Suprapubic skin (tissue), 4 donors: ENCODE data around the gene PGBD5.

Experiments
- EP300 ChIP-seq: sonication (generic); formaldehyde crosslinking; IDR thresholded peaks from one replicate; pipeline ENCODE4 v1.6.1; 2017; ENCODE audit warnings: antibody characterized with exemption
- POLR2A ChIP-seq, 2 donors: fragments of 450-650 bp; IDR thresholded peaks; one replicate each; pipeline ENCODE4 v1.6.1; 2017; ENCODE audit warnings: antibody characterized with exemption in 2 of 2, mild to moderate bottlenecking in 2 of 2, moderate library complexity in 2 of 2
- POLR2AphosphoS5 ChIP-seq, 3 donors: sonication (generic); formaldehyde crosslinking; IDR thresholded peaks; one replicate each; pipeline ENCODE4 v1.6.1; 2017; ENCODE audit warnings: antibody characterized with exemption in 3 of 3
- TF ChIP-seq, protein P1 (sequence below), 2 donors: fragments of 200-600 bp in 1 of 2; fragments of 450-650 bp in 1 of 2; sonication (generic) in 1 of 2; IDR thresholded peaks; one replicate each; pipeline ENCODE4 v1.5.1; 2016 to 2019; ENCODE audit warnings: antibody characterized with exemption in 2 of 2, mild to moderate bottlenecking in 1 of 2, moderate library complexity in 1 of 2

- TF ChIP-seq, protein P1, sequence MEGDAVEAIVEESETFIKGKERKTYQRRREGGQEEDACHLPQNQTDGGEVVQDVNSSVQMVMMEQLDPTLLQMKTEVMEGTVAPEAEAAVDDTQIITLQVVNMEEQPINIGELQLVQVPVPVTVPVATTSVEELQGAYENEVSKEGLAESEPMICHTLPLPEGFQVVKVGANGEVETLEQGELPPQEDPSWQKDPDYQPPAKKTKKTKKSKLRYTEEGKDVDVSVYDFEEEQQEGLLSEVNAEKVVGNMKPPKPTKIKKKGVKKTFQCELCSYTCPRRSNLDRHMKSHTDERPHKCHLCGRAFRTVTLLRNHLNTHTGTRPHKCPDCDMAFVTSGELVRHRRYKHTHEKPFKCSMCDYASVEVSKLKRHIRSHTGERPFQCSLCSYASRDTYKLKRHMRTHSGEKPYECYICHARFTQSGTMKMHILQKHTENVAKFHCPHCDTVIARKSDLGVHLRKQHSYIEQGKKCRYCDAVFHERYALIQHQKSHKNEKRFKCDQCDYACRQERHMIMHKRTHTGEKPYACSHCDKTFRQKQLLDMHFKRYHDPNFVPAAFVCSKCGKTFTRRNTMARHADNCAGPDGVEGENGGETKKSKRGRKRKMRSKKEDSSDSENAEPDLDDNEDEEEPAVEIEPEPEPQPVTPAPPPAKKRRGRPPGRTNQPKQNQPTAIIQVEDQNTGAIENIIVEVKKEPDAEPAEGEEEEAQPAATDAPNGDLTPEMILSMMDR (IDR thresholded peaks at IDR 0.05): no peak
- TF ChIP-seq EP300: no peak
- TF ChIP-seq POLR2A (IDR thresholded peaks at IDR 0.05): no peak
- no peak for TF ChIP-seq POLR2AphosphoS5 (IDR thresholded peaks at IDR 0.05)
Measured at GRCh38 chr1:230323686-230324085, 102.4 kb downstream of the PGBD5 start.
